ENCODE measurements around the gene GNG11.

DNA sequence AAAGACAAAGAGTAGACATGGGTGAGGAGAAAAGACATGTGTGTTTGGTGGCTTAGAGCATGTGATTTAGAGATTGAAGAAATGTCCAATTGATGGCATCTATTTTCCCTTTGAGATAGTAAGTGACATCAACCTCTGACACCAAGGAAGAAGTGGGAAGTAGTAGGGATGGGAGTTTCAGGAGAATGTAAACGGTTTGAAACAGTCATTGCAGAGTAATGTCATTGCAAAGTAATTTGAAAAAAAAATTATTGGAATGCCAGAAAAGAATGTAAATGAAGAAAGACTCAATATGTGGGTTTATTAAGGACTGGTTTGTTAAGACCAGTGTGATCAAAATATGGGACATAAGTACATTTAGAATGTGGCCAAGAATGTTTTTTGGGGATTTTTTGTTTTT is 26.6 kb downstream of the GNG11 start:
- TF ChIP-seq POLR2A (IDR thresholded peaks at IDR 0.05) (no peak), POLR2AphosphoS5 (IDR thresholded peaks at IDR 0.05) (no peak)
- TF ChIP-seq, protein P1, sequence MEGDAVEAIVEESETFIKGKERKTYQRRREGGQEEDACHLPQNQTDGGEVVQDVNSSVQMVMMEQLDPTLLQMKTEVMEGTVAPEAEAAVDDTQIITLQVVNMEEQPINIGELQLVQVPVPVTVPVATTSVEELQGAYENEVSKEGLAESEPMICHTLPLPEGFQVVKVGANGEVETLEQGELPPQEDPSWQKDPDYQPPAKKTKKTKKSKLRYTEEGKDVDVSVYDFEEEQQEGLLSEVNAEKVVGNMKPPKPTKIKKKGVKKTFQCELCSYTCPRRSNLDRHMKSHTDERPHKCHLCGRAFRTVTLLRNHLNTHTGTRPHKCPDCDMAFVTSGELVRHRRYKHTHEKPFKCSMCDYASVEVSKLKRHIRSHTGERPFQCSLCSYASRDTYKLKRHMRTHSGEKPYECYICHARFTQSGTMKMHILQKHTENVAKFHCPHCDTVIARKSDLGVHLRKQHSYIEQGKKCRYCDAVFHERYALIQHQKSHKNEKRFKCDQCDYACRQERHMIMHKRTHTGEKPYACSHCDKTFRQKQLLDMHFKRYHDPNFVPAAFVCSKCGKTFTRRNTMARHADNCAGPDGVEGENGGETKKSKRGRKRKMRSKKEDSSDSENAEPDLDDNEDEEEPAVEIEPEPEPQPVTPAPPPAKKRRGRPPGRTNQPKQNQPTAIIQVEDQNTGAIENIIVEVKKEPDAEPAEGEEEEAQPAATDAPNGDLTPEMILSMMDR (IDR thresholded peaks at IDR 0.05): no peak
